GM18526 (cell line): Measurements from ENCODE around the gene HUWE1.

Experiments used
- POLR2A ChIP-seq: IDR thresholded peaks from 3 replicates; pipeline ENCODE4 v1.6.1; 2011; ENCODE audit not compliant: insufficient read length; ENCODE audit errors: extremely low read depth

HUWE1 gene

DNA sequence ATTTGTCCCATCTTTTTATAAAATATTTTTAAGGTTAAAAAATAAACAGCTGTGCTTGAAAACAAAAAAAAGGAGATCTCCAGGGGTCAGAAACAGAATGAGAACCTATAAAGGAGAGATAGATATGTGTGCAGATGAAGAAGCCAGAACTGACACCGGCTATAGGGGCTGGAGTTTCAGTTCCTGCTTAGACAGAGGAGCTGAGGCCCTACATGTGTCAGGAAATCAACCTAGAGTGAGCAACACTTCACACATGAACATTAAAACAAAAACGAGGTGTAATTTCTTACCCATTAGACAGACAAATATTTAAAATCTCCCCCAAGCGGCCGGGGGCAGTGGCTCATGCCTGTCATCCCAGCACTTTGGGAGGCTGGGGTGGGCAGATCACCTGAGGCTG, 17.8 kb upstream of the HUWE1 start:
- no peak for TF ChIP-seq POLR2A

DNA sequence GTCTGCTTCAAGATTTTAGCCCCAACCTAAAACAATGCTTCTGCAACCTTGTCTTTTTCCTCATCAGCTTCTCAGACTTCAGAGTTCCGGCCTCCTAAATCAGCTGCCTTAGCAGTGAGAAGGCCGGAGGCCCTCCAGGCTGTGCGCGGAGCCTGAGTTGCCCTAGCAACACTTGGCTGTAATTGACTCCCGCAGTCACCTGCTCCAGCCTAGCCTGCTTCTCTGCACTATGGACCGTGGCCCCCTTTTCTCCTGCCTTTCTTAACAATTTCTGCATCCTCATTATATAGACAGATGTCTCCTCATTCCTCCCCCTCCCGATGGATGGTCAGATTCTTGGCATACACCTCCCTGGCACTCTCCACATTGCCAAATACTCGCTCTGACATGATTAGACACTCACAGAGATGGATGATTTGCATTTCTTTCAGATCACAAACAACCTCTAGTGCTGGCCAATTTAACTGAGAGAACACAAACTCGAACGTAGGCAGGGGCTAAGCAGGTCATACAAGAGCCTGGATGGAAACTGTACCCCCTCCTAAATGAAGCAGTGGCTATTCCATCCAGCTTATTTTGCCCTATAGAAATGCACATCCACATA, 9.5 kb upstream of the HUWE1 start:
- TF ChIP-seq POLR2A: no peak

DNA sequence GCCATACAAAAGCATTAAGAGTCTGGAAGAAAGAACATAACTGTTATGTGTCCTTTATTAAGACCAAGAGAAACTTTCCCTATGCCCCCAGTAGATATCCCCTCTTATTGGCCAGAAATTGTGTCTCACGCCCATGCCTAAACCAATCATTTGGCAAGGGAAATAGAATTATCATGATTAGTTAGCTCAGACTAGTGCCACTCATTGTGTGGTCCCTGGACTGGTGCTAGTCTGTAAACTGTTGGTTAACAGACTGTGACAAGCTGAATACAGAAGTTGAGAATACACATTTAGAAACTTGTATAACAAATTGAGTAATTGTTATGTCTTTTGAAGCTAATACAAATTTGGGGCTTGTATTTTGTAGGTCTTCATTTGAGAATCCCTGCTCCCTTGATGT, 8.1 kb upstream of the HUWE1 start:
- TF ChIP-seq POLR2A: no peak

- TF ChIP-seq POLR2A: no peak
These were observed 1.8 kb upstream of the HUWE1 start for GRCh38 chrX:53688300-53688699.

DNA sequence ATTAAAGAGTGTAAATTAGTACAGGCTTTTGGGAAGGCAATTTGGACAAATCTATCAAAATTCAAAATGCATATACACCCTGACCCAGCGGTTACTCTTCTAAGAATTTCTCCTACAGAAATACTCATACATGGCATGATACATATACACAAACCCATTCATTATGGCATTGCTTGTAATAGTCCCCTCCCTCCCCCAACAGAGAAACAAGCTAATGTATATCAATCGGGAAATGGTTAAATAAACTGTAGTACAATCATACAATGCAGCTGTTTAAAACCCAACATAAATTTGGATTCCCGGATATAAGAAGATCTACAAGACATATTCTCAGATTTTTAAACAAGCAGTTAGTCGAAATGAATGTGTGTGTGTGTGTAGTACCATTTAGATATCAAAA, 808 bp downstream of the HUWE1 start:
- TF ChIP-seq POLR2A: no peak

DNA sequence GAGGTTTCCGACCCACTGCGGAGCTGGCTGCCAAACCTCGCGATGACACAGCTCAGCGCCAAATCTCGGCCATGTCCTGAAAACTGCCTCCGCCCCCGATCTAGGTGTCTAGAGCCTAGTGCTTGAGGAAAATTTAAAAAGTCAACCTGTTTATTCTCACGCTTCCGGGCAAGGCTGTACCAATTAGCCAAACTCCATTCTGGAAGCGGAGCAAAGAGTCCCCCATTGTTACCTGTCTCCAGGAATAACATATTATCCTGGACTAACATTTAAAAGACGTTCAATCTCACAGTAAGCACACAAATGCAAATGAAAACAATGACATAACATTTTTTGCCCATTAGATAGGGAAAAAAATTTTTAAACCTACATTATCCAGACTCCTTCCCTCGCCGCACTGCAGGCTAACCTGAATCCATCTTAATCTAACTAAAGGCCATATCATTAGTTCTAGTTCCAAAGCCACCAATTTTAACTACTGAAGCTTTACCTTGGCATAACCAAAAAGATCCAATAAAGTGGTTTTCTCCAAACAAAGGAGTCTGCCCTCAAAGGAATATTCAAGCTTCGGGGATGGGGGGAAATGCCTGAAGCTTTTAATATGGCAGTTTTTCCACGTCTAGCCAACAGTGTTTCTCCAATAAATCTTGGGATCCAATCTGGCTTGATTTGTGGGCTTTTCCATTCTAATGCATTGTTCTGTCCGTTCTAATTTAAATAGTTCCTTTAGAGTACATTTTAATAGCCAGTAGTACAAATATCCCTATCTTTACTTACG, 1.9 kb downstream of the HUWE1 start:
- no peak for TF ChIP-seq POLR2A

- peak; percentile 63 for TF ChIP-seq POLR2A
These were observed 2.7 kb downstream of the HUWE1 start for GRCh38 chrX:53683556-53684414.

- TF ChIP-seq POLR2A: no peak
These were observed 3.5 kb downstream of the HUWE1 start for GRCh38 chrX:53682885-53683555.

GRCh38 chrX:53681661-53682060, 4.9 kb downstream of the HUWE1 start:
- TF ChIP-seq POLR2A: no peak

- TF ChIP-seq POLR2A: no peak
These were observed 7.9 kb downstream of the HUWE1 start for GRCh38 chrX:53678667-53679066.

DNA sequence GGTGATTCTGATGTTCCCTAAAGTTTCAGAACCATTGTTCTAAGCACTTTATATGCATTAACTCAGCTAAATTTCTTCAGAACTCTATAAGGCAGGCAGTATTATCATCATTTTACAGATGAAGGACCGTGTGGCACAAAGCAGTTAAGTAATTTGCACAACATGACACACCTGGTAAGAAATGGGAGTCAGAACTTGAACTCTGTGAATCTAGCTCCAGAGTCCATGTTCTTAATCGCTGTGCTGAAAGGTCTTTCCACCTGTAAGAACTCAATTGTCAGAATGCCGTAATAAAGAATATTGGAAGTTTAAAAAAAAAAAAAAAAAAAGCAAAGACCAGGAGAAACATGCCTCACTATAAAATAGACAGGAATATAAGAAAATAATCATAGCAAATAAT, 9.2 kb downstream of the HUWE1 start:
- no peak for TF ChIP-seq POLR2A

DNA sequence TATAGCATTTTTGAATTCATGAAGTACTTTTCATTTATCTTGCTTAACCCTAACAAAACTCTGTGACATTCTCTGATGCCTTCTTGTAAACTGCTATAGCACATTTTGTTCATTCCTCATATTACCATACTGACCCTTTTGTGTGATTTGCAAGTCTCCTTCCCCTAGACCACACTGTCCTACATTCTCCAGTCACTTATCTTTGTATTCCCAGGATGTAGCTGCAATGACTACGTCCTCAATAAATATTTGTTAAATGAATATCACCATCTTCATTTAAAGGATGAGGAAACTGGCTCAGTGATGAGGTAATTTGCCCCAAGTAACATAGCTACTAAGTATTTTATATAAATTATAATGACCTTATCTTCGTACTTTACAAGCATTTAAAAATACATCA, 11.9 kb downstream of the HUWE1 start:
- no peak for TF ChIP-seq POLR2A

DNA sequence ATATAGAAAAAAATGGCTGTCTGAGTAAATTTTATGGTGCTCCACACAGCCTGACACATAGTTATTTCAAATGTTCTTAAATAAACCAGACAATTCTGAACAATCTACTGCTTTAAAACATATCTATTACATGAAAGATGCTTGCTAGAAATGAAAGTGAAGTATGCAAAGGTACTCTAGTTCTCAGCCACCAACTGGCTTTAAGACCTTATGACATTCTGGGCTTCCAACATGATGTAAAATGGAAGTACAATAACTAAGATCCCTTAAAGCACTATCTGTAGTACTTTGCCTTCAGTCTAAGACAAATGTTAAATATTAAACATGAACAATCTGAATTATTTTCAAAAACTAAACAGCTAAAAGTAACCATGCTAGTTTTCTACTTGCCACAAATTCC, 17.3 kb downstream of the HUWE1 start:
- no peak for TF ChIP-seq POLR2A

DNA sequence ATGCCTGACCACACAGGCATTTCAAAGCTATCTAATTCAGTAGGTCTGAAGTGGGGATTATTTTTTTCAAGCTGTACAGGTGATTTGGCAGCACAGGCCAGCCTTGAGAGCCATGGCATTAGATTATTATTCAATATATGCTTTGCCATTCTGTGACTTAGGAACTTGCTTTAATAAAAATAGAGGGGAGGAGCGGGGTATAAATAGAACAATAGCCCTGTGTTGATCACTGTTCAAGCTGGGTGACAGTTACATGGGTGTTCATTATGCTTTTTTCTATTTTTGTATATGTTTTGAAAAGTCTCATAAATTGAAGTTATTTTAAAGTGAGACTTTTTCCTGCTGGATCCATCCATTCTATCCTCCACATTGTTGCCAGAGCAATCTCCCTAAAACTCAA, 20.3 kb downstream of the HUWE1 start:
- TF ChIP-seq POLR2A: no peak

DNA sequence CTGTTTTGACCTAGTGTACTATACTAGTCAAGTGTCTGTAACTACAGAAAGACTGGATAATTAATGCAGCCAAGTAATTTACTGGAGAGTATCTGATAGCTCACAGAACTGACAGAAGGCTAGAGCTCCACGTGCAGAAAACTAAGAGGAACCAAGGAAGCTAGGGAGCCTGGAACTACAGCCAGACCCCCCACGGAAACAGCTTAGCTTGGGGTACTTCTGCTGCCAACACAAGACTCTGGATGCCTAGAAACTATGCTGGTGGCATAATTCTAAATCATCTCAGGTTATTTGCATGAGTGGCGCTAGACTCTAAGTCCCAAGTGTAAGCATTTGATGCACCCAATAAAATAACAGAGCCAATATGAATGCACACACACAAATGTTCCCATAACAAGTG, 26.5 kb downstream of the HUWE1 start:
- TF ChIP-seq POLR2A: no peak
